Breast epithelium (tissue), 3 donors: Measurements from ENCODE around the gene RPN2.

ENCODE experiments used
- POLR2A ChIP-seq: fragments of 450-650 bp; IDR thresholded peaks from one replicate; pipeline ENCODE4 v1.6.1; 2016; ENCODE audit warnings: antibody characterized with exemption, mild to moderate bottlenecking, moderate library complexity
- POLR2AphosphoS5 ChIP-seq, 3 donors: sonication (generic); formaldehyde crosslinking; IDR thresholded peaks; one replicate each; pipeline ENCODE4 v1.6.1; 2017; ENCODE audit warnings: antibody characterized with exemption in 3 of 3
- TF ChIP-seq, protein P1 (sequence below), 3 donors: fragments of 450-650 bp; IDR thresholded peaks; one replicate each; pipeline ENCODE4 v1.5.1; 2016 to 2017; ENCODE audit warnings: antibody characterized with exemption in 3 of 3, mild to moderate bottlenecking in 3 of 3, moderate library complexity in 3 of 3

DNA sequence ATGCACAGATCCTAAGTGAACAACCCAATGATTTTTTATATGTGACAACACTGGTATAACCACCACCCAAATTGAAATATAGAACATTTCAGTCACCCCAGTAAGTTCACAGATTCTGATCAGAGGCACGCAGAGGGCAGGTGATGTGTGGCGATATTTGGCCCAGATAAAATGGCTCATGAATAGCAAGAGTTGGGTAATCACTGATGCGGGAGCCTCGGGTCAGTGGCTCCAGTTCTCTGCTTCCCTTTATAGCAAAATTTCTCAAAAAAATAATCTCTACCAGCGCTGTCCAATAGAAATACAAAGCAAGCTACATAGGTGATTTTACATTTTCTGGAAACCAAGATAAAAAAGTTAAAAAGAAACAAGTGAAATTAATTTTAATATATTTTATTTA, 67.6 kb downstream of the RPN2 start:
- TF ChIP-seq, protein P1, sequence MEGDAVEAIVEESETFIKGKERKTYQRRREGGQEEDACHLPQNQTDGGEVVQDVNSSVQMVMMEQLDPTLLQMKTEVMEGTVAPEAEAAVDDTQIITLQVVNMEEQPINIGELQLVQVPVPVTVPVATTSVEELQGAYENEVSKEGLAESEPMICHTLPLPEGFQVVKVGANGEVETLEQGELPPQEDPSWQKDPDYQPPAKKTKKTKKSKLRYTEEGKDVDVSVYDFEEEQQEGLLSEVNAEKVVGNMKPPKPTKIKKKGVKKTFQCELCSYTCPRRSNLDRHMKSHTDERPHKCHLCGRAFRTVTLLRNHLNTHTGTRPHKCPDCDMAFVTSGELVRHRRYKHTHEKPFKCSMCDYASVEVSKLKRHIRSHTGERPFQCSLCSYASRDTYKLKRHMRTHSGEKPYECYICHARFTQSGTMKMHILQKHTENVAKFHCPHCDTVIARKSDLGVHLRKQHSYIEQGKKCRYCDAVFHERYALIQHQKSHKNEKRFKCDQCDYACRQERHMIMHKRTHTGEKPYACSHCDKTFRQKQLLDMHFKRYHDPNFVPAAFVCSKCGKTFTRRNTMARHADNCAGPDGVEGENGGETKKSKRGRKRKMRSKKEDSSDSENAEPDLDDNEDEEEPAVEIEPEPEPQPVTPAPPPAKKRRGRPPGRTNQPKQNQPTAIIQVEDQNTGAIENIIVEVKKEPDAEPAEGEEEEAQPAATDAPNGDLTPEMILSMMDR (IDR thresholded peaks at IDR 0.05), result no peak
- TF ChIP-seq POLR2A, result no peak
- TF ChIP-seq POLR2AphosphoS5 (IDR thresholded peaks at IDR 0.05), result no peak
